ENCODE measurements around the gene CC2D1B. TPM values are rescaled to one million over a fixed set of nuclear protein-coding genes. Genes with fewer than 3 reads are reported as not detected.

The CC2D1B gene
- total RNA-seq, 2 donors from 2014 or later = 41.8 to 62.6 TPM

- no peak overlapping the region for H3K4me3 Mint-ChIP-seq
- peaks cover 9% of the 10 kb centered on the region for H3K36me3 Mint-ChIP-seq (ENCODE audit: low read depth)
- DNase-seq (no peak), ATAC-seq (no peak)
- no peak overlapping the region for H3K27ac Mint-ChIP-seq
- peaks cover 4% of the 10 kb centered on the region for H3K4me1 Mint-ChIP-seq
- no peaks in the 10 kb centered on the region for H3K27me3 Mint-ChIP-seq
- no peaks in the 10 kb centered on the region for H3K9me3 ChIP-seq (ENCODE audit: control insufficient read depth, low read length, poor library complexity, severe bottlenecking)
Observed at GRCh38 chr1:52306227-52307006, 59.6 kb downstream of the CC2D1B start.

GRCh38 chr1:52305417-52306226 is 60.4 kb downstream of the CC2D1B start:
- DNase-seq = no peak
- no peak overlapping the region for H3K27ac Mint-ChIP-seq
- no peak for ATAC-seq
- no peak overlapping the region for H3K4me3 Mint-ChIP-seq
- H3K4me1 Mint-ChIP-seq = peaks cover 4% of the 10 kb centered on the region
- H3K36me3 Mint-ChIP-seq (ENCODE audit: low read depth) = peaks cover 9% of the 10 kb centered on the region
- H3K27me3 Mint-ChIP-seq = no peaks in the 10 kb centered on the region
- H3K9me3 ChIP-seq (ENCODE audit: control insufficient read depth, low read length, poor library complexity, severe bottlenecking) = no peaks in the 10 kb centered on the region

Other genes starting within 250 kb of the CC2D1B start
- gene ZFYVE9, start 224.1 kb downstream of the CC2D1B start, total RNA-seq = 1 to 10 TPM; 3.7 to 5.7 TPM
- gene ORC1, start 38.2 kb upstream of the CC2D1B start, total RNA-seq = 1 to 10 TPM; 1.2 to 2.0 TPM
- gene PRPF38A, start 38.4 kb upstream of the CC2D1B start, total RNA-seq = 10 to 100 TPM; 62.1 to 64.6 TPM
- 100 to 1,000 TPM; 125 to 136 TPM for gene TUT4, start 186.9 kb upstream of the CC2D1B start, total RNA-seq
- gene GPX7, start 236.2 kb upstream of the CC2D1B start, total RNA-seq = 10 to 100 TPM; 13.4 to 13.9 TPM